Activated T-helper 2 cell treated with anti-CD3 and anti-CD28 coated beads, Interferon-gamma antibody, Interleukin-2, Interleukin-4, amounts not matched to agents 10 μg/mL and 5 μg/mL and 100 μg/mL, durations not matched to agents 14 hours and 24 hours and 36 hours (primary cell): ENCODE measurements around the gene GAS2L1. TPM values are rescaled to one million over a fixed set of nuclear protein-coding genes. Genes with fewer than 3 reads are reported as not detected.

Experiments
- DNase-seq: peaks from one replicate; pipeline ENCODE4 v3.0.0; 2021; ENCODE audit warnings: low spot score
- H3K27ac Mint-ChIP-seq: one replicate; pipeline ENCODE4 v1.8.0; 2021; ENCODE audit warnings: mixed read lengths
- H3K27me3 Mint-ChIP-seq: one replicate; pipeline ENCODE4 v1.8.0; 2021; ENCODE audit warnings: low read depth, mixed read lengths
- H3K36me3 Mint-ChIP-seq: one replicate; pipeline ENCODE4 v1.8.0; 2021; ENCODE audit warnings: low read depth, mixed read lengths
- H3K4me1 Mint-ChIP-seq: one replicate; pipeline ENCODE4 v1.8.0; 2021; ENCODE audit warnings: low read depth, mixed read lengths
- H3K4me3 Mint-ChIP-seq: one replicate; pipeline ENCODE4 v1.8.0; 2021; ENCODE audit warnings: low read depth, mild to moderate bottlenecking, moderate library complexity, mixed read lengths
- H3K9me3 Mint-ChIP-seq: one replicate; pipeline ENCODE4 v1.8.0; 2021; ENCODE audit warnings: mixed read lengths
- intact Hi-C: fragments of 100-400 bp; cut with micrococcal nuclease; formaldehyde crosslinking; loops from one replicate; pipeline ENCODE4 v1.15.1; 2023
- total RNA-seq: library from RNA; stranded (reverse); gene quantifications from 2 replicates; pipeline ENCODE4 v1.2.3, GENCODE V29; 2022

Gene GAS2L1
- total RNA-seq, 1 donor from 2014 or later = 3.4 TPM

DNA sequence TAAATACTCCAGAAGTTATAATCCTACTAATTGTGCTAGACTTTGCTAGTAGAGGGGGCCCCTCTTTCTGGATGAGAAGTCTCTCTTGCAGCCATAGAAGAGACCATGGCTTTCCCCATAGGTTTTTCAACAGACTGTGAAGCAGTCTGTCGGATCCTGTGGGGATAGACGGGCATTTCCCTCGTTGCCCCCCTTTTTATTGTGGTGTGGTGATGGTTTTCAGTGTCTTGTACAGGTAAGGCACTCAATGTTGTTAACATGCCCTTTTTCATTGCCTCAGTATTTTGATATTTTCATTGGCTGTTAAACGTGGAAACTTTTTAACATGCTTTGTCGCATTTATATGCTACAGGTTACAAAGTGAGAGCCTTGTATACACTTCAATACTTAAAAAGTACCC lies 16.4 kb upstream of the GAS2L1 start:
- intact Hi-C loops = no loop called here
- DNase-seq = no peak

DNA sequence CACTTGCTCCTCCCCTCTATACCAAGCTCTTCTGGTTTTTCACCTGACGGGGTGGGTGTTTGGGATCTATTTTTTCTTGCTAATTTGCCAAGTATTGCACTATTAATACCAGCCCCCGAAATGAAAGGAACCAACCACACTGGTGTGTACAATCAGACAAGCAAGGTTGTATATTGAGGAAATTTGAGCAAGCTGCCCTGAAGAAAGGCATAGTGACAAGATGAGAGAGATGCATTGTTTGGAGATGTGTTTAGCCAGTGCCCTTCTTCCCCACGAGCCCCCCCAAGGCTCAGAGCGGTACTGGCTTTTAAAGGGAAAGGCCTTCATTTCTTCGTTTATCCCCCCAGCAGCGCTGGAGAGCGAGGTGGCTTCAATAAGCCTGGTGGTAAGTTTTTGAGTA lies 15.2 kb upstream of the GAS2L1 start:
- Mint-ChIP-seq H3K36me3 (peaks cover 89% of the 10 kb centered on the region), H3K27me3 (no peaks in the 10 kb centered on the region), H3K4me1 (peaks cover 2% of the 10 kb centered on the region), H3K4me3 (no peak overlapping the region), H3K27ac (no peak overlapping the region), H3K9me3 (no peaks in the 10 kb centered on the region)
- intact Hi-C loops = no loop called here
- DNase-seq = no peak

More for the DNA sequence above, 16.4 kb upstream of the GAS2L1 start:
- no peaks in the 10 kb centered on the region for H3K9me3 Mint-ChIP-seq
- no peak overlapping the region for H3K27ac Mint-ChIP-seq
- H3K4me3 Mint-ChIP-seq = no peak overlapping the region
- H3K4me1 Mint-ChIP-seq = peaks cover 2% of the 10 kb centered on the region
- H3K27me3 Mint-ChIP-seq = no peaks in the 10 kb centered on the region
- peaks cover 87% of the 10 kb centered on the region for H3K36me3 Mint-ChIP-seq

DNA sequence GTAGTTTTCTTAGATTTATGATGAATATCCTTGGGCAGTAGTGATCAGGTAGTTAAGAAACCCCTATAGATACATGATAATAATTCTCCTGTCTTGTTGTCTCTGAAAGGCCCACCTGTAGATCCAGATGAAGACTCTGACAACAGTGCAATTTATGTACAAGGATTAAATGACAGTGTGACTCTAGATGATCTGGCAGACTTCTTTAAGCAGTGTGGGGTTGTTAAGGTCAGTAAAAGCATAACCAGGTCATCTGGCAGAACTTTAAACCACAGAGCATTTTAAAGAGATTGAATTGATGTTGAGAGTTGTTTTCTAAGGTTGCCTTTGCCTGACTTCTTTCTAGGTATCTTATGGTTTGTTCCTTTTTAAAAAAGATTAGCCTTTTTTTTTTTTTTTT lies 14.1 kb upstream of the GAS2L1 start:
- Mint-ChIP-seq H3K27me3 (no peaks in the 10 kb centered on the region), H3K27ac (no peak overlapping the region), H3K36me3 (peaks cover 89% of the 10 kb centered on the region), H3K9me3 (no peaks in the 10 kb centered on the region), H3K4me1 (peaks cover 2% of the 10 kb centered on the region), H3K4me3 (no peak overlapping the region)
- no peak for DNase-seq
- intact Hi-C loops = no loop called here

DNA sequence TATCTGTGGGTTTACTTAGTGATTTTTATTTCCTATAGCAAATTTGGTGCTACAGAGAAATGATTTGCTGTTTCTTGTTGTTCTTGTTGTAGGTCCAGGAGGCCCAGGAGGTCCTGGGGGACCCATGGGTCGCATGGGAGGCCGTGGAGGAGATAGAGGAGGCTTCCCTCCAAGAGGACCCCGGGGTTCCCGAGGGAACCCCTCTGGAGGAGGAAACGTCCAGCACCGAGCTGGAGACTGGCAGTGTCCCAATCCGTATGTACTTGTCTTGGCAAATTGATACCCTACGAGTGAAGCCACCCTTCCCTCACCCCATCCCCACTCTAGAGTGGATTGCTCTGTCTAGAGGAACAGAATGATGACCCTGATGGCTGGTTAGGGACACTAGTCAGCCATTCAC lies 7.8 kb upstream of the GAS2L1 start:
- H3K4me1 Mint-ChIP-seq = peaks cover 9% of the 10 kb centered on the region

DNA sequence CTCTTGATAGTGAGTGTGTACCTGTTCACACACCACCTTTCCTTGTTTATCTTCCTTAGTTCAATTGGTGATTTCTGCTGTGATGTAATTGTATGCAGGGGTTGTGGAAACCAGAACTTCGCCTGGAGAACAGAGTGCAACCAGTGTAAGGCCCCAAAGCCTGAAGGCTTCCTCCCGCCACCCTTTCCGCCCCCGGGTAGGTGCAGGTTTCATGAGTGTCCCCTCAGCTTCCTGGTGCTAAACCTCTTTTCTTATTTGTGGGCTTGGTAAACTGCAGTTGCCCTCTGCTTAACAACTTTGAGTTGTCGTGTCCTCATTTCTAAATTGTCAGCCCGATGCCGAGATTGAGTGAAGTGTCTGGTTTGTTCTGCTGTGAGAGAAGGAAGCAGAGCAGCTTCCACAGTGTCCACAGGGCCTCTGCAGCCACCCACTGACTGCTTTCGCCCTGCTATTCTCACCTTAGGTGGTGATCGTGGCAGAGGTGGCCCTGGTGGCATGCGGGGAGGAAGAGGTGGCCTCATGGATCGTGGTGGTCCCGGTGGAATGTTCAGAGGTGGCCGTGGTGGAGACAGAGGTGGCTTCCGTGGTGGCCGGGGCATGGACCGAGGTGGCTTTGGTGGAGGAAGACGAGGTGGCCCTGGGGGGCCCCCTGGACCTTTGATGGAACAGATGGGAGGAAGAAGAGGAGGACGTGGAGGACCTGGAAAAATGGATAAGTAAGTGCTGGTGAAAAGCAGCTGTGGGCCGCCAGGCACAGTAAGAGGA lies 7.1 kb upstream of the GAS2L1 start:
- H3K27me3 Mint-ChIP-seq = no peaks in the 10 kb centered on the region
- peaks cover 65% of the 10 kb centered on the region for H3K36me3 Mint-ChIP-seq
- no peak overlapping the region for H3K4me3 Mint-ChIP-seq
- peaks cover 9% of the 10 kb centered on the region for H3K4me1 Mint-ChIP-seq
- H3K27ac Mint-ChIP-seq = peak overlapping the region; percentile 16
- DNase-seq = no peak
- H3K9me3 Mint-ChIP-seq = no peaks in the 10 kb centered on the region
- intact Hi-C loops = no loop called here

More for the DNA sequence above, 7.8 kb upstream of the GAS2L1 start:
- Mint-ChIP-seq H3K9me3 (no peaks in the 10 kb centered on the region), H3K4me3 (no peak overlapping the region), H3K27ac (no peak overlapping the region), H3K27me3 (no peaks in the 10 kb centered on the region), H3K36me3 (peaks cover 70% of the 10 kb centered on the region)
- intact Hi-C loops = no loop called here
- DNase-seq = no peak

DNA sequence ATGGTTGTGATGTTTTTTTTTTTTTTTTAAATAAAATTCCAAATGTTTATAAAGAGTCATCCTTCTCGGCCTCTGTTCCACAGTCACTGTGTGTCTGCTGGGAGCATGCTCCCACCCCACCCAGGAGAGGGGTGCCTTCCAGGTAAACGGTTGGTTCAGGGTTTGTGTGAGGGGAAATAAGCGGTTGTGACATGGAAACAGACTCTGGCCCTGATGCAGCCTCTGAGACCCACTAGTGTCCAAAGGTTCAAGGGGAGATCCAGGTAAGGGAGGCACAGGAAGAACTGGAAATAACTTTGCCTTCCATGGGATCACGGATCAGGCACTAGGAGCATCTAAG lies 6.0 kb upstream of the GAS2L1 start:
- Mint-ChIP-seq H3K4me3 (no peak overlapping the region), H3K4me1 (peaks cover 9% of the 10 kb centered on the region), H3K9me3 (no peaks in the 10 kb centered on the region), H3K27me3 (no peaks in the 10 kb centered on the region), H3K27ac (no peak overlapping the region), H3K36me3 (peaks cover 57% of the 10 kb centered on the region)
- no peak for DNase-seq
- intact Hi-C loops = no loop called here

DNA sequence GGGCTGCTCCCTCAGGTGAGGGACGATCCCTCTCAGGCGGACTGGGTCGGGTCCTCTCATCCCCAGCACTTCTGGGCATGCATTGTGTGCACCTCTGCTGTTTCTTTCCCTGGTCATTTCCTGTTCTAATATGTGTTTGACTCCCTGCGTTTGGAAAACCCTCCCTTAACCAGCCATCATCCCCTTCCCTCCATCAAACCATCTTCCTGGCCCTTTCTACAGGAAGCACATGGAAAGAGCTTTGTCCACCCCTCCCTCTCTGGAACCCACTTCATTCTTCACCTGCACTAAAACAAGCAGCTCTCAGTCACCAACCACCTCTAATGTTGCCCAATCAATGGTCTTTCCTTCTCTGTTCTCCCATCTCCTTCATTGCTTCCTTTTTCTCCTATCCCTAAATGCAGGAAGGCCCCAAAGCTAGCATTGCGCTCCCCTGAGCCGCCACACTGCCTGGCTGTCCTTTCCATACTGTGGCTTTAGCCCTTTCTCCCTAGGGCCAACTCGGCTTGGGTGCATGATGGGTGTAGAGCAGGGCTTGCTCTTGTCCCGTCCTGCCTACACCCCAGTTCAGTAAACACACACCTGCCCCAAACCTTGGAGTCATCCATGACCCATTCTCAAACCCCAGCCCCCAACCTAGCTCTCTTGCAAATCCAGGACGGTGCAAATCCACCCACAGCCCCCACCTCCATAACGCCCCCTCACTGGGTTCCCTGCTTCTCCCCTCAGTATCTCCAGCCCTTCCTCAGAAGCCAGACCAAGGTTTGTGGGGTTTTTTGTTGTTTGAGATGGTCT lies 5.4 kb upstream of the GAS2L1 start:
- peaks cover 51% of the 10 kb centered on the region for H3K36me3 Mint-ChIP-seq
- intact Hi-C loops = no loop called here
- peaks cover 1% of the 10 kb centered on the region for H3K27me3 Mint-ChIP-seq
- peak overlapping the region; percentile 36 for H3K27ac Mint-ChIP-seq
- no peak overlapping the region for H3K4me3 Mint-ChIP-seq
- H3K9me3 Mint-ChIP-seq = no peaks in the 10 kb centered on the region
- no peak for DNase-seq
- H3K4me1 Mint-ChIP-seq = peaks cover 9% of the 10 kb centered on the region

DNA sequence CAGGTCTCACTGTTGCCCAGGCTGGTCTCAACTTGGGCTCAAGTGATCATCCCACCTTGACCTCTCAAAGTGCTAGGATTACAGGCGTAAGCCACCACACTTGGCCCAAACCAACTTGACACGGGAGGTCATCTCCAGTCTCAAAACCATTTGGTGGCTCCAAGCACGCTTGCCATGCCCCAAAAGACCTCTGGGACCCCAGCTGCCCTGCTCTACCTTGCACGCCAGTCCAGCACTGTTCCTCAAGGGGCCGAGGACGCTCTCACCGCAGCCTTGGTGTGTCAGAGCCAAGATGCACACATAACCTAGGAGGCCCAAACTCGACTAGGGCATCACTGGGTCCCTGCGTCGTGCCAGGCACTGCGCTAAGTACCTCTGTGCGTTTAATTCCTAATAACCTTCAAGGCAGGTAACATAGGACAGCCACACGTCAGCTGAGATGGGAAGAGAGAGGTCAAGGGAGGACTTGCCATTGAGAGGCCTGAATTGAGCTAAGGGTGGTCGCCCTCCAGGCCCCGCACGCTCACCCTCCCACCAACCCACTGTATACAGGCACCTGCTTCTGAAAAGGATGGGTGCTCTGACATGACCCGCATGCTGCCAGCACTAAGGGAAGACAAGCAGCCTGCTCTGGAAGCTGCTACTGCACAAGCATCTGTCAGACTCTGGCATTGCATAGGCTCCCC lies 4.6 kb upstream of the GAS2L1 start:
- Mint-ChIP-seq H3K4me3 (no peak overlapping the region), H3K36me3 (peaks cover 45% of the 10 kb centered on the region), H3K4me1 (peaks cover 9% of the 10 kb centered on the region), H3K9me3 (no peaks in the 10 kb centered on the region), H3K27me3 (peaks cover 1% of the 10 kb centered on the region), H3K27ac (no peak overlapping the region)
- no peak for DNase-seq
- intact Hi-C loops = no loop called here

DNA sequence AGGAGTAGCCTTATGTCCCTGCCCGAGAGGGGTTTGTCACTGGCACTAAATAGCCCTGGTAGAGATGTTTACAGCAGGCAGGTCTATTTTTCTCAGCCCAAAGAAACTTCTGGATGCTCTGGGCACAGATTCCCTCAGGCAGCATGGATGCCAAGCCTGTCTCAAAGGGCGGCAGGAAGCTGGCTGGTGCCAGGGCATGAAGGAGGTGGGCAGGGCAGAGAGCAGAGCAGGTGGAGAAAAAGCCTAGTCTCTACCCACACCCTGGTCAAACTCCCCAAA lies 4.1 kb upstream of the GAS2L1 start:
- no peak overlapping the region for H3K4me3 Mint-ChIP-seq
- H3K4me1 Mint-ChIP-seq = peaks cover 10% of the 10 kb centered on the region
- peaks cover 40% of the 10 kb centered on the region for H3K36me3 Mint-ChIP-seq
- DNase-seq = no peak
- H3K9me3 Mint-ChIP-seq = no peaks in the 10 kb centered on the region
- peaks cover 2% of the 10 kb centered on the region for H3K27me3 Mint-ChIP-seq
- H3K27ac Mint-ChIP-seq = no peak overlapping the region
- intact Hi-C loops = no loop called here

DNA sequence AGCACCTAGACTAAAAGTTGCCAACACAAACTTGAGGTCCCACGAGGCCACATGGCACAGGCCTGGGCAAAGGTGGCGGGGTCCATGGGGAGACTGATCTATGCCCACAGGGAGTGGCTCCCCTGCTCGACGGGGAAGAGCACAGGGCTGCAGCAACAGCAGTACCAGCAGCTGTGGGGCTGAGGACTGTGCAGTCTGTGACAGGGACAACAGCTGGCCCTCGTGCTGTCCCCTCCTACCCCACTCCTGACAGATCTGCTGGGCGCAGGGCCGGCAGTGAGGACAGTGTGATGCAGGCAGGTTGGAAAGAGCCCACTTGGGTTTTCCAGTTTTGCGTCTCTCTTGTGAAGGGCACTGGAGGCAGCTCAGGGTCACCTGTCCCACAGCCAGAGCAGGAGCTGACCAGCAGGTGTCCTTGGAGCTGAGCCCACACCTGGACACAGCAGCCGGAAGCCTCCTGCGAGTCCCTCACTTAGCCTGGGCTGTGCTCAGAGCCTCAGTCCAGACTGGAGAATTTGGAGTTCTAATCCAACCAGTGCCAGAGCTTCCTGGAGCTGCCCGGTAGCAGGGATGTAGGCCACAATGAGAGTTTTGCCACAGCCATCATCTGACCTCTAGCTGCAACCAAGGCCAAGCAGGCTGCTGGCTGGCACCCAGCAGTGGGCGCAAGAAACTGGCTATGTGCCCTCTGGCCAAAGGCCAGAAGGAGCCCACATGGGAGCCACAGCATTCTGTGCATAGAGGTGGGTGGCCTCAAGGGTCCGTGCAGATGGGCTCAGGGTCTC lies 3.6 kb upstream of the GAS2L1 start:
- H3K4me3 Mint-ChIP-seq = no peak overlapping the region
- H3K4me1 Mint-ChIP-seq = peaks cover 12% of the 10 kb centered on the region
- intact Hi-C loops = no loop called here
- DNase-seq = no peak
- H3K27ac Mint-ChIP-seq = no peak overlapping the region
- H3K36me3 Mint-ChIP-seq = peaks cover 34% of the 10 kb centered on the region
- H3K9me3 Mint-ChIP-seq = no peaks in the 10 kb centered on the region
- H3K27me3 Mint-ChIP-seq = peaks cover 6% of the 10 kb centered on the region

DNA sequence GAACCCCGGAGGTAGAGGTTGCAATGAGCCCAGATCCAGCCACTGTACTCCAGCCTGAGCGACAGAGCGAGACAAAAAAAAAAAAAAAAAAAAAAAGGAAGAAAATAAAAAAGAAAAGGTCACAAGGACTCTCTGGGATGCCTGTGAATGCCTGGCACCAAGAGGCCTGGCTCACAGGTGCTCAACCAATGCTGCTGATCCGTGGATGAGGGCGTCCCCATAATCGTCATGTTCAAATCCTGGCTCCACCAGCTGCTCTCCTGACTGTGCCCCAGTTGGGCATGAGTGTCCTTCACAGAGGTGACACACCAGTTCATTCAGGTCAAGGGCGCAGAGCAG lies 645 bp upstream of the GAS2L1 start:
- Mint-ChIP-seq H3K27me3 (peaks cover 6% of the 10 kb centered on the region), H3K4me3 (peak overlapping the region; percentile 69), H3K36me3 (peaks cover 7% of the 10 kb centered on the region), H3K27ac (no peak overlapping the region), H3K9me3 (no peaks in the 10 kb centered on the region), H3K4me1 (peaks cover 13% of the 10 kb centered on the region)
- intact Hi-C loops = no loop called here
- DNase-seq = no peak

DNA sequence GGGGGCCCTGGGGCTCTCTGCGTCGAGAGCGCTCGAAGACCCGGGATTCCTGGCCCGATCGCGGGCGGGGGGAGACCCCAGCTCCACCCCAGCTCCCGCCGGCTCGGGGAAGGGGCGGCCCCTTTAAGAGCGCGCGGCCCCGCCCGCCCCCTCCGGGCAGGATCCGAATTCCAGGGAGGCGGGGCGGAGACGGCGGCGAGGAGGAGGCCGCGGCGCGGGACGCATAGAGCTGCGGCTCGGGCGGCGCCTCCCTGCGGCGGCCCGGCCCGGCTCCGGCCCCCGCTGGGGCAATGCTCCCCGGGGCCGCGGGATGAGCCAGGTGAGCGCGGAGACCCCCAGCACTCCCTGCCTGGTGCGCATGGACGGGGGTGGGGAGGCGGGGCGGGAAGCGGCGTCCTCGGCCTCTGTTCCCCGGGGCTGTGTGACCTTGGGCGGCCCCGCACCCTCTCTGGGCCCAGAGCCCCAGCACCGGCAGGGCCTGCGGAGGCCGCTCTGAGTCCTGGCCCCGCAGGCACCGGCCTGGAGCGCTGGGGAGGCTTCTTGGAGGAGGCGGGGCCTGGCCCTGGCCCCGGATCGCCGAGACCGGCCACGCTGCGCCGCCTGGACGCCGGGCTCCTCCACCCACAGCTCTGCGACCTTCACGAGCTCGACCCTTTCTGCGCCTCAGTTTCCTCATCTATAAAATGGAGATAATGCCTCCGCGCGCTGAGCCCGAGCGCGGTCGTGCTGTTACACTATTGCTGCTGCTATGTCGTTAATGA lies 565 bp downstream of the GAS2L1 start:
- Mint-ChIP-seq H3K36me3 (no peaks in the 10 kb centered on the region), H3K27ac (peak overlapping the region; percentile 12), H3K9me3 (no peaks in the 10 kb centered on the region), H3K4me3 (peak overlapping the region; percentile 79), H3K4me1 (peaks cover 14% of the 10 kb centered on the region), H3K27me3 (peaks cover 6% of the 10 kb centered on the region)
- intact Hi-C loops = no loop called here
- DNase-seq = no peak
